Ammon's horn (tissue), 1 donor: ENCODE results near the gene CETP.
"Not testable (repeated sequence)": the region's sequence is repeated elsewhere in the genome, so short reads cannot be mapped to it uniquely, and the experiment has no call there.

Source experiments
- DNase-seq: peaks from one replicate; pipeline ENCODE4 v3.0.0-alpha.2; 2016; ENCODE audit warnings: low spot score

Gene CETP

DNA sequence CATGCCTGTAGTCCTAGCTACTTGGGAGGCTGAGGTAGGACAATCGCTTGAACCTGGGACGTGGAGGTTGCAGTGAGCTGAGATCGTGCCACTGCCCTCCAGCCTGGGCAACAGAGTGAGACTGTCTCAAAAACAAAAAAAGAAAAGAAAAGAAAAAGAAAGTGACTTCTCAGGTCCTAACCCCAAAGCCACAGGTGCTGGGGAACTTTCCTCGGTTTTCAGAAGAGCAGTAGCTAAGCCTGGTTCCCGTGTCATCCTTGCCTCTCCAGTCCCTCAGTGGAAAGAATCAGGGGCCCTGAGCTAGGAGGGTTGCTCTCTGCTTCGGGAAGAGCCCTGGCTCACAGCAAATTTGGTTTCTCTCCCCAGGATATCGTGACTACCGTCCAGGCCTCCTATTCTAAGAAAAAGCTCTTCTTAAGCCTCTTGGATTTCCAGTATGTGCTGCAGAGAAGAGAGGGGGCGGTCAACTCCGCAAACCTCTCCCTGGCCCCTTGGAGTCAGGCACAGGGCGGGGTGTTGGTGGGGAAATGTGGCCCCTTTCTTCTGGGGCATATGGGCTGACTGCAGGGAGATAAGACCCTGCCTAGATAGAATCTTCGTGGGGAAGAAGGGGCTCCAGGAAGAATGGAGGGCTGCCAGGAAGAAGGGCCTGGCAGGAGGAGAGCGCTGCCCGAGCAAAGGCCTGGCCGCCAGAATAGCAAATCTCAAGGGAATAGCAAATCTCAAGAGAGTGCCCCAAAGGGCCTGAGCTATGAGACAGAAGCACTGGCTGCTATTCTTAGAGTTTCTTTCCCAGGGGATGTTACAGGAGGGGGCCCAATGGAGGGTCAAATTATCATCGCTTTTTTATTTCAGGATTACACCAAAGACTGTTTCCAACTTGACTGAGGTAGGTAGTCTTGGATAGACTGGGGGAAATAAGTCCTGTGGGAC lies 19.3 kb downstream of the CETP start:
- no peak for DNase-seq

DNA sequence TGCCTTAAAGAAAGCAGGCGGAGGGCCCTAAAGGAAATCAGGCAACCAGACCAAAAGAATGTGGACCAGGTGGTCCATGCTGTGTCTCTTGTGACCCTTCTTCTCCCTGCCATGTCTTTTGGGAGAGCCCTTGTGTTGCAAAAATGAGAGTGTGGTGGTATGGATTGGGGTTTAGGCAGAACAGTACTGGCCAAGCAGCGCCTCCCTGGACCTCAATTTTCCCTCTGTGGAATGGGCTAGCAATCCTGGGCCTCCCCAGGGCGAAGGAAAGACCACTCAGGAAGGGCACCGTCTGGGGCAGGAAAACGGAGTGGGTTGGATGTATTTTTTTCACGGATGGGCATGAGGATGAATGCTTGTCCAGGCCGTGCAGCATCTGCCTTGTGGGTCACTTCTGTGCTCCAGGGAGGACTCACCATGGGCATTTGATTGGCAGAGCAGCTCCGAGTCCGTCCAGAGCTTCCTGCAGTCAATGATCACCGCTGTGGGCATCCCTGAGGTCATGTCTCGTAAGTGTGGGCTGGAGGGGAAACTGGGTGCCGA lies 20.1 kb downstream of the CETP start:
- DNase-seq = no peak

GRCh38 chr16:56982695-56983094 lies 20.9 kb downstream of the CETP start:
- DNase-seq = no peak

- no peak for DNase-seq
Measured at GRCh38 chr16:56983211-56983751, 21.5 kb downstream of the CETP start.

DNA sequence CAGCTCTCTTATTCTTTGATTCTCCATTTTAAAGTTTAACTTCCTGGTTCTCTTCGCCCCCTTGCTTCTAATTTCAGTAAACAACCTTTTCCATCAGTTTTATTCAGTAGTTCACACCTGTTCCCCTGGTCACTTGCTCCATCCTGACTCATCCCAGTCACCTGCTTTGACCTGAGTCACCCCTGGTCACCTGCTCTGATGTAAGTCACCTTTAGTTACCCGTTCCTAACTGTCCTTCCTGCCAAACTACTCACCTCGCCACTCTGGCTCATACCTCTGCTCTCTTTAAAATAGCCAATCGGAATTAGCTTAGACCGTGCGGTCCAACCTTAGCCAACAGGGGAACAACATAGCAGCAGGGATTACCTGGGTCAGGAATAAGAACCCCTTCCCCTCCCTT lies 22.9 kb downstream of the CETP start:
- no peak for DNase-seq

DNA sequence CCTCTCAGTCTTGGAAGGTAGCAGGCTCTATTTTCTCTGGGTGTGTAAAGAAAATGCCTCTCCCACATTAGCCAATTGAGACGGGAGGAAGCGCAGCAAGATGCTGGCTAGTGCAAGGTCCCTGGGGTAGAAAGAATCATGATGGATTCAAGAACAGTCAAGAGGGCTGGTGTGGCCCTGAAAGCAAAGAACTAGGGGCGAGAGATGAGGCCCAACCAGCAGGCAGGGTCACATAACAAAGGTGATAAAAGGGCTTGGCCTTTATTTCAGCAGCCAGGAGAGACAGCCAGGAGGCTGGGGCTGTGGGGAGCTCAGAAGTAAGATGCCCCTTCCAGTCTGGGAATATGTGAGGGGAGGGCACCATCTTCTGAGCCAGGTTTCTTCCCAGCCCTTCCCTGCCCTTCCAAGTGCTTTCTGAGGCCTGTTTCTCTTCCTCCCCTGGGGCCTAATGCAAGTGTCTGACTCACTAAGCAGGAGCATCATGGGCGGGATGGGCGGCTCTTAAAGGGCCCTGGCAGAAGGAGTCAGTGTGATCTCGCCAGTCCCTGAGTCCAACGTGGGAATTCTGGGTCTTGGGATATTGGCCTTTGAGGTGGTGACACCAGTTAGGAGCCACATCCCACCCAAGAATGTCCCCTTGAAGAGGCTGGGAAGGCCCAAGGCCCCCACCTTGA lies 23.7 kb downstream of the CETP start:
- no peak for DNase-seq

- no peak for DNase-seq
Measured at GRCh38 chr16:56985962-56986360, 24.2 kb downstream of the CETP start.

GRCh38 chr16:56986361-56986760 lies 24.6 kb downstream of the CETP start:
- DNase-seq = no peak

- DNase-seq = not testable (repeated sequence)
Measured at GRCh38 chr16:56986908-56987307, 25.2 kb downstream of the CETP start.

- no peak for DNase-seq
Measured at GRCh38 chr16:56987692-56988091, 25.9 kb downstream of the CETP start.

DNA sequence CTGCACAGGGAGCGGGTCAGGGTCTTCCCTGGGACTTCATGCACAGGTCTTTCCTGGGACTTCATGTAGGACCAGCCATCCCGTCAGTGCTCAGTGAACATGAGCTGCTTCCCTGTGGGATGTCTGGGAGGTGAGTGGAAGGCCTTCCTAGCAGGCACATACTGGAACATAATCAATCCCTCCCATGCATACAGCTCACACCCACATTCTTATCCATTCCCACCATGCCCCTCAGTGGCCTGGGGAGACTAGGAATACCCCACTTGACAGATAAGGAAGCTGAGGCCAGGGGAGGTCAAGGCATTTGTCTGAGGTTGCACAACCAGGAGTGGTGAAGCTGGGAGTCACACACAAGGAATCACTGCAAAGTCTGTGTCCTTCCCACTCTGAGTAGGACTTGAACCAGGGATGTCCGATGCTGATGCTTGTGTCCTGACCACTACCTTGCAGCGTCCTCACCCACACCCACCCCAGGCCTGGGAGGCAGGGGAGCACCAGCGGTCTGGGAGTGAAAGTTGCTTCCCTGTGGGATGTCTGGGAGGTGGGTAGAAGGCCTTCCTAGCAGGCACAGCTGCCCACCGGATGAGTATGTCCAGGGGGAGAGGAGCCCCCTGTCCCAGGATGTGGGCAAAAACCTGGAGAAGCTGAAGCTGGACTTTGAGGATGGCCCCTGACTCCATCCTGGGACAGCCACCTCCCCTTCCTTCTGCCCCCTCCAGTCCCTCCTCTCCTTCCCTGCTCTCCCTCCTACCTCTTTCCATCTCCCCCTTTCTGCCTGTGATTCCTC lies 26.6 kb downstream of the CETP start:
- no peak for DNase-seq

DNA sequence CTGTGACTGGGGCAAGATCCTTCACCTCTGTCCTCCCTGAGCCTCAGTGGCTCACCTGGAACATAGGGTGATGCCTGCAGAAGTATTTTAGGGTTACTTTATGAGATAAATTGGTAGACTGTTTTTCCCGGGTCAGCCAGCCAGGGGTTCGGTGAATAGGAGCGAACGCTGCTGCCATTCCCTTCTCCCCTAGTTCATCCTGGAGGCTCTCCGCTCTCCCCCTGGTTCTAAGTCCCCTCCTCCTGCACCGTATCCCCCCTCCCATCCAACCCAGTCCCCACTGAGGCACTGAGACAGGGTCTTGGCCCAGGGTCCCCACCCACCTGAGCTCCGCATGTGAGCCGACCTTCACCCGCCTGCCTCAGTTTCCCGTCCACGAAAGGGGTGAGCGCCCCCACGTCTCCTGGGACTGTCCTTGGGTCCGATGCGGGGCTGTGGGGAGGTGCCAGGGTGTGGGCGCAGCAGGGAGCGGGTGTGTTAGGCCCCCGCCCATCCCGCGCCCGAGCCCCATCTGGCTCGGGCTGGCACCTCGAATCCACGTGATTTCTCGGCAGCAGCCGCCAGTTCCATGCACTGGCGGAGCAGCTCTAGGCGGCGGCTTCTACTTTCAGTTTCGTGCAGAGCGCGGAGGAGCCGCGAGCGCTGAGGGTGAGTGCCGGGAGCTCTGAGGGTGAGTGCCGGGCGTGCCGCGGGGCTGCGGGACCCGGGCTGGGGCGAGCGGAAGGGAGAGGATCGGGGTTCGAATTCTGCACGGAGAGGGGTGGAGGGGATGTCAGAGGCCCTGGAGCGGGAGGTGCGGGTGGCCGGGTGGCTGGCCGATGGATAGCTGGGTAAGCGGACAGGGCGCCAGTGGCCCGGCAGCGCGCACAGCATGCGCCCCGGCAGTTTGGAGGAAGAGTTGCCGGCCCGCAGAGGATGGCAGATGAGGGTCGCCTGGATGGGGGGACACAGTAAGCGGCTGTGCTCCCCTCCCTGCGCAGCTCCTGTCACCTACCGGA lies 27.5 kb downstream of the CETP start, which contains the start of gene NLRC5:
Gene NLRC5, plus strand, starts transcription at position 610 of the 998 bp plus-strand sequence. CDS start 31,156 bp downstream, outside the sequence.
- peak; percentile 81 for DNase-seq

GRCh38 chr16:56989988-56990387 lies 28.2 kb downstream of the CETP start:
- DNase-seq = no peak

DNA sequence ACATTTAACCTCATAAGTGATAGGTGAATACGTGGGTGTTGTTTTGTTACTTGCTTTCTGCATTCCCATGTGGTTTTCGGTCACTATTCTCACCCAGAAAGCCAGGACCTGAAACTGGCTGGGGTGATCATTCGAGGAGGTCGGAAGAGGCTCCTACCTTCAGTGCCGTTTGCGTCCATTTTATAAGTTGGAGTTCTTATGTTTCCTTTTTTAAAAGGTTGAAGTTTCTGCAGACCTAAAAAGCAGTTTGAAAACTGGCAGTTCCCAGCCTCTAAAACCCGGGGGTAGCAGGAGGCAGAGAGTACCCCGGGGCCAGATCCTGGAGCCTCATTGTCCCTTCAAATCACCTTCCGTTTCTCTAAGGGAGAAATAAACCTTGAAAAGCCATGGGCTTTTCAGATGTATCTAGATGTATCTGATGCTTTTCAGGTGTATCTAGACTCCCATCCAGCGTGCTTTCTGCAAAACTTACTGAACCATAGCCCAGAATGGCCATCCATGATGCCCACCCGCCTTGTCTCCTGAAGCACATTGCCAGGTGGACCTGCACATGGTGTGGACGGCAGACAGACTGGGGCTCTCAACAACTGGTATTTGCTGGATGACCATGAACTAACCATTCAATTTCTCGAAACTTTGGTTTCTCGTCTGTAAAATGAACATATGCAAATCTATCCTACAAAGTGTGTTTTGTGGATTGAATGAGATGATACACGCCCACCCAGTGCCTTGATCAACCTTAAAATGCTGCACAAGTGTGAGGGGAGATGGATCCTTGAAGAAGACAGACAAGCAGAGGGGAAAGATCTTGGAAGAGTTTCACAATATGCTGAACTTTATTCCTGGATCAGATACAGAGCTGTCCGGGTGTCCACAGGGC lies 28.9 kb downstream of the CETP start:
- DNase-seq = no peak

DNA sequence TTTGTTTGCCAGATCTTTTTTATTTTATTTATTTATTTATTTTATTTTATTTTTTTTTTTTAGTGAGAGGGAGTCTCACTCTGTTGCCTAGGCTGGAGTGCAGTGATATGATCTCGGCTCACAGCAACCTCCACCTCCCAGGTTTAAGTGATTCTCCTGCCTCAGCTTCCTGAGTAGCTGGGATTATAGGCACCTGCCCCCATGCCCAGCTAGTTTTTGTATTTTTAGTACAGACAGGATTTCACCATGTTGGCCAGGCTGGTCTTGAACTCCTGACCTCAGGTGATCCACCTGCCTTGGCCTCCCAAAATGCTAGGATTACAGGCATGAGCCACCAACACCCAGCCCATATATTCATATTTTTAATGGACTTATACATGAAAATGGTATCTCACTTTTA lies 30.7 kb downstream of the CETP start:
- DNase-seq = not testable (repeated sequence)

DNA sequence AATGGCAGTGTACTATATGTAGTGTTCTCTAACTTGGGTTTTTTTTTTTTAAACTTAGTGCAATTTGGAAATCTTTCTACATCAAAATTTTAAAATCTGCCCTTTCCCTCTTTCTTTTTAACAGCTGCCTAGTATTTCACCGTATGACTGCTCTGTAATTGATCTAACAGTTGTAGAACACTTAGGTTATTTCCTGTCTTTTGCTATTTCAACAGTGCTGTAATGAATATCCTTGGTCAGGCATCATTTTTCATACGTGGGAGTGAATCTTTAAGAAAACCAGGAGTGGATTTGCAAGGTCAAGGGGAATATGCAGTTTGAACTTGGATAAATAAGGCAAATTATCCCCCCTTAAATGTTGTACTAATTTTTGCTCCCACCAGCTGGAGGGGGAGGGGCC lies 31.5 kb downstream of the CETP start:
- DNase-seq = no peak

- DNase-seq = no peak
Measured at GRCh38 chr16:56994311-56994710, 32.6 kb downstream of the CETP start.

- DNase-seq = no peak
Measured at GRCh38 chr16:56995136-56995805, 33.5 kb downstream of the CETP start.

DNA sequence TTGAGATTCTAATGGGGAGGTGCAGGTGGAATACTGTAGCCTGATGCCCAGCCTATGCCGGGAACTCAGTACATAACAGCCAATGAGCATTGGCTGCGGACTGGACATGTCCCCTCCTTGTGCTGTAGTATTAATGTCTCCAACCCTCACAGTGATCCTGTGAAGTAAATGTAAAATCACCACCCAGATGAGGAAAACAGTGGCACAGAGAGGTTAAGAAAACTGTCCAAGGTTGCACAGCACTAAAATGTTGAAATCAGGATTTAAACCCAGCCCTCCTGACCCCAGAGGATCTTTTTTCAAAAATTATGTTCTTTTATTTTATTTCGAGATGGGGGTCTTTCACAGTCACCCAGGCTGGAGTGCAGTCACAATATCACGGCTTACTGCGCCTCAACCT lies 35.5 kb downstream of the CETP start:
- no peak for DNase-seq
